Smooth muscle cell of the brain vasculature (primary cell): ENCODE measurements around the gene SLC22A16.
"Not testable (repeated sequence)": the region's sequence is repeated elsewhere in the genome, so short reads cannot be mapped to it uniquely, and the experiment has no call there.

Experiments
- DNase-seq: peaks from one replicate; pipeline ENCODE4 v3.0.0-alpha.2; 2012; ENCODE audit warnings: low read depth, low spot score

SLC22A16 gene

GRCh38 chr6:110491299-110491643, 14.9 kb upstream of the SLC22A16 start:
- no peak for DNase-seq

- DNase-seq, result no peak
These were observed 13.7 kb upstream of the SLC22A16 start for GRCh38 chr6:110490110-110490509.

GRCh38 chr6:110488606-110489190, 12.3 kb upstream of the SLC22A16 start:
- DNase-seq, result no peak

- not testable (repeated sequence) for DNase-seq
These were observed 11.6 kb upstream of the SLC22A16 start for GRCh38 chr6:110487968-110488381.

GRCh38 chr6:110486756-110487155, 10.3 kb upstream of the SLC22A16 start:
- DNase-seq, result no peak

- no peak for DNase-seq
These were observed 9.1 kb upstream of the SLC22A16 start for GRCh38 chr6:110485491-110485890.

GRCh38 chr6:110484321-110484720, 7.9 kb upstream of the SLC22A16 start:
- DNase-seq, result no peak

GRCh38 chr6:110482774-110483400, 6.5 kb upstream of the SLC22A16 start:
- DNase-seq, result no peak

- no peak for DNase-seq
These were observed 4.7 kb upstream of the SLC22A16 start for GRCh38 chr6:110481081-110481480.

GRCh38 chr6:110475066-110475653, 1.3 kb downstream of the SLC22A16 start:
- DNase-seq, result no peak

GRCh38 chr6:110474500-110474899, 1.9 kb downstream of the SLC22A16 start:
- no peak for DNase-seq

- no peak for DNase-seq
These were observed 3.7 kb downstream of the SLC22A16 start for GRCh38 chr6:110472739-110473138.

GRCh38 chr6:110471726-110472365, 4.6 kb downstream of the SLC22A16 start:
- DNase-seq, result no peak

GRCh38 chr6:110468731-110469130, 7.7 kb downstream of the SLC22A16 start:
- no peak for DNase-seq

GRCh38 chr6:110467566-110468140, 8.8 kb downstream of the SLC22A16 start:
- no peak for DNase-seq

- DNase-seq, result no peak
These were observed 13.4 kb downstream of the SLC22A16 start for GRCh38 chr6:110462884-110463481.

GRCh38 chr6:110461376-110461775, 15.0 kb downstream of the SLC22A16 start:
- DNase-seq, result no peak

- DNase-seq, result no peak
These were observed 17.3 kb downstream of the SLC22A16 start for GRCh38 chr6:110459137-110459536.

GRCh38 chr6:110458476-110458875, 17.9 kb downstream of the SLC22A16 start:
- no peak for DNase-seq

- DNase-seq, result not testable (repeated sequence)
These were observed 18.7 kb downstream of the SLC22A16 start for GRCh38 chr6:110457567-110458175.

GRCh38 chr6:110456694-110457093, 19.7 kb downstream of the SLC22A16 start:
- no peak for DNase-seq

- DNase-seq, result no peak
These were observed 26.9 kb downstream of the SLC22A16 start for GRCh38 chr6:110449541-110449895.
